ENCODE data around the gene RYR3. TPM values are rescaled to one million over a fixed set of nuclear protein-coding genes. Genes with fewer than 3 reads are reported as not detected.

The RYR3 gene
- total and polyA plus RNA-seq, 2 donors, result 1.4 to 10.4 TPM

DNA sequence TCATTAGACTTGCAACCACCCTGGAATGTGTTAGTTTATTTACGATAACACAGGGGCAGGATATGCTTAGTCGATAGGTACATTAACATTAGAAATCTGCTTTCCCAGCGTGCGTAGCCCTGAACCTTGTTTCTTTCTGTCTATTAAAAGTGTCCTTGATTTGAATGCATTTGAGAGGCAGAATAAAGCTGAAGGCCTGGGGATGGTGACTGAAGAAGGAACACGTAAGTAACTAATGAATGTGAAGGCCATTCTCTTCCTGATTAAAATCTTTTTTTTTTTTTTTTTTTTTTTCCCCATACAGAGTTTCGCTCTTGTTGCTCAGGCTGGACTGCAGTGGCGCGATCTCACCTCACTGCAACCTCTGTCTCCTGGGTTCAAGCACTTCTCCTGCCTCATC lies 514.7 kb downstream of the RYR3 start:
- no peak for DNase-seq (ENCODE audit: low read depth in 6 of 9, low spot score in 9 of 9)
- H3K36me3 ChIP-seq (ENCODE audit: control insufficient read depth in 2 of 2, insufficient read depth in 2 of 2, low read length in 1 of 2), result no peaks in the 10 kb centered on the region
- H3K4me1 ChIP-seq (ENCODE audit: control insufficient read depth in 2 of 2, insufficient read depth in 2 of 2, low read length in 2 of 2), result no peaks in the 10 kb centered on the region
- no peaks in the 10 kb centered on the region for H3K27me3 ChIP-seq (ENCODE audit: control insufficient read depth in 2 of 2, insufficient read depth in 1 of 2, low read length in 1 of 2)
- H3K9me3 ChIP-seq (ENCODE audit: control insufficient read depth in 2 of 2, insufficient read depth in 1 of 2, low read length in 1 of 2), result no peaks in the 10 kb centered on the region
- H3K4me3 ChIP-seq (ENCODE audit: low read length in 2 of 2), result no peak overlapping the region
- WGBS, result 96% methylated on average over 8 of the region's 8 CpGs
- no peak overlapping the region for H3K27ac ChIP-seq (ENCODE audit: low read depth in 1 of 2, low read length in 1 of 2)

DNA sequence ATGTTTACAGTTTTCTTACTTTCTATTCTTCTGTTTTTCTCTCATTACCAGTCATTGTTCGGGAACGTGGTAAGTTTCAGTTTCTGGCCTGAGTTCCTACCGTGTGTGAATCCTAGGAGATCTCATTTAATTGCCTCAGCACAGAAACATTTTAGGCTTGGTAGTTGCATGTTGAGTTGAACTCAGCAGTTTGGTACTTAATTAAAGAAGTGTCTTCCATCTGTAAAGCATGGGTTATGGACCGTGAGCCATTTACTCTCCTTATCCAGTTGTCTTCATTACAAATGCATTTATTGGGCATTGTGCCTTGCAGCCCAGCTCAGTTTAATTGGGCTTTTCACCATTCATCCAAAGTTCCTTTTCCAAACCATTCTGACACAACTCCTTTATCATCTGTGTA lies 515.4 kb downstream of the RYR3 start:
- H3K27ac ChIP-seq (ENCODE audit: low read depth in 1 of 2, low read length in 1 of 2), result no peak overlapping the region
- no peaks in the 10 kb centered on the region for H3K4me1 ChIP-seq (ENCODE audit: control insufficient read depth in 2 of 2, insufficient read depth in 2 of 2, low read length in 2 of 2)
- H3K36me3 ChIP-seq (ENCODE audit: control insufficient read depth in 2 of 2, insufficient read depth in 2 of 2, low read length in 1 of 2), result no peaks in the 10 kb centered on the region
- 95% methylated on average over 4 of the region's 4 CpGs for WGBS
- no peaks in the 10 kb centered on the region for H3K27me3 ChIP-seq (ENCODE audit: control insufficient read depth in 2 of 2, insufficient read depth in 1 of 2, low read length in 1 of 2)
- DNase-seq (ENCODE audit: low read depth in 6 of 9, low spot score in 9 of 9), result no peak
- no peak overlapping the region for H3K4me3 ChIP-seq (ENCODE audit: low read length in 2 of 2)
- no peaks in the 10 kb centered on the region for H3K9me3 ChIP-seq (ENCODE audit: control insufficient read depth in 2 of 2, insufficient read depth in 1 of 2, low read length in 1 of 2)

GRCh38 chr15:33830351-33830750 lies 519.6 kb downstream of the RYR3 start:
- Histone ChIP-seq H3K9me3 (ENCODE audit: control insufficient read depth in 2 of 2, insufficient read depth in 1 of 2, low read length in 1 of 2) (no peaks in the 10 kb centered on the region), H3K36me3 (ENCODE audit: control insufficient read depth in 2 of 2, insufficient read depth in 2 of 2, low read length in 1 of 2) (no peaks in the 10 kb centered on the region), H3K4me1 (ENCODE audit: control insufficient read depth in 2 of 2, insufficient read depth in 2 of 2, low read length in 2 of 2) (no peaks in the 10 kb centered on the region), H3K4me3 (ENCODE audit: low read length in 2 of 2) (no peak overlapping the region), H3K27ac (ENCODE audit: low read depth in 1 of 2, low read length in 1 of 2) (no peak overlapping the region), H3K27me3 (ENCODE audit: control insufficient read depth in 2 of 2, insufficient read depth in 1 of 2, low read length in 1 of 2) (no peaks in the 10 kb centered on the region)
- DNase-seq (ENCODE audit: low read depth in 6 of 9, low spot score in 9 of 9), result no peak
- WGBS, result 90% methylated on average over 4 of the region's 4 CpGs

DNA sequence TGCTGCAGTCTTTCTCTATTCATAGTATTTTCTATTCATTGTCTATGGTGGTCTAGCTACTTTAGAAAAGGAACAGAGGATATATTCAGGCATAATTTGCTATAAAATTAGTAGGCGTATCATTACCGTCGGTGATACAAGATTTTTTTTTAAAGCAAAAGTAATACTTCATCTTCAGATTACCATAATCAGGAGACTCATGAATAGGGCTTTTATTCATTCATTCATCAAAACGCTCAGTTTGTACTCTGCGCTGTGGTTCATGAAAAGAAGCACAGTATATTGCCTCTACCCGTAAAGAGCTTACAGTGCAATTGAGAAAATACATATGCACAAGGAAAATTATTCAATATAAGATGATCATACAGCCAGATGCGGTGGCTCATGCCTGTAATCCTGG lies 520.9 kb downstream of the RYR3 start:
- H3K9me3 ChIP-seq (ENCODE audit: control insufficient read depth in 2 of 2, insufficient read depth in 1 of 2, low read length in 1 of 2), result no peaks in the 10 kb centered on the region
- WGBS, result 92% methylated on average over 7 of the region's 7 CpGs
- H3K36me3 ChIP-seq (ENCODE audit: control insufficient read depth in 2 of 2, insufficient read depth in 2 of 2, low read length in 1 of 2), result no peaks in the 10 kb centered on the region
- no peak overlapping the region for H3K27ac ChIP-seq (ENCODE audit: low read depth in 1 of 2, low read length in 1 of 2)
- DNase-seq (ENCODE audit: low read depth in 6 of 9, low spot score in 9 of 9), result no peak
- H3K27me3 ChIP-seq (ENCODE audit: control insufficient read depth in 2 of 2, insufficient read depth in 1 of 2, low read length in 1 of 2), result no peaks in the 10 kb centered on the region
- H3K4me3 ChIP-seq (ENCODE audit: low read length in 2 of 2), result no peak overlapping the region
- no peaks in the 10 kb centered on the region for H3K4me1 ChIP-seq (ENCODE audit: control insufficient read depth in 2 of 2, insufficient read depth in 2 of 2, low read length in 2 of 2)

DNA sequence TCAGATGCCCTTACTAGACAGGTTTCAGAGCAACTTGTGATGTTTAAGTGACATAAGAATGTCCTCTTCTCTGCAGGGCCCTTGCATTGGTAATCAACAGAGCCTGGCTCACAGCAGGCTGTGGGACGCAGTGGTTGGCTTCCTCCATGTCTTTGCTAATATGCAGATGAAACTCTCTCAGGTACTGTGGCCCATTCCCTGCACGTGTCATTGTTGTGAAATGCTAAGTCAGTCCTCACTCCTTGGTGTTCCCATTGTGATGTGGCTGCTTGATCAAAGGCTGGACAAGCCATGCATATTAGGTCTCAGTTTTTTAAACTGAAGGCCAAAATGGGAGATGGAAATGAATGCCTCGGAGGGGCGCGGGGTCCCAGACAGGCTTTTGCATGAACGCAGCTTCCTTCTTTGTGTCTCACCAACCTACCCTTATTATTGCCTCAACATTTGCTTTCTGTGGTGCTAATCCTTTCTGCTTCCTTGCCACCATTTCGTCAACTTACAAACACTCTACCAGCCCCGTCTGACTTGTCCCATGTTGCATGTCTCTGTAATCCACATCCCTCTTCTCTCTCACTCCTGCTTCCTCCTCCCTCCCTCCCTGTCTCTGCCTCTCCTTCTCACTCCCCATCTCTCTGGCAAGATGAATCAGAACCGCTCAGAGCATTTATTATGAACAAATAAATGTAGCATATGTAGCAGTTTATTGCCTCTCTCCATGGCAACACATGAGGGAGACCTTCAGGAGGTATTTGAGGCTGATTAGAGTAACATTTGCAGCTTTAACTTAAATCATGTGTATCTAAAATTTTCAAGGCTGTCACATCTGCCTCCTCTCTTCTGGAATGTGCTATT lies 524.4 kb downstream of the RYR3 start:
- 70% methylated on average over 9 of the region's 9 CpGs for WGBS
- no peaks in the 10 kb centered on the region for H3K4me1 ChIP-seq (ENCODE audit: control insufficient read depth in 2 of 2, insufficient read depth in 2 of 2, low read length in 2 of 2)
- DNase-seq (ENCODE audit: low read depth in 6 of 9, low spot score in 9 of 9), result no peak
- no peaks in the 10 kb centered on the region for H3K9me3 ChIP-seq (ENCODE audit: control insufficient read depth in 2 of 2, insufficient read depth in 1 of 2, low read length in 1 of 2)
- no peaks in the 10 kb centered on the region for H3K27me3 ChIP-seq (ENCODE audit: control insufficient read depth in 2 of 2, insufficient read depth in 1 of 2, low read length in 1 of 2)
- H3K36me3 ChIP-seq (ENCODE audit: control insufficient read depth in 2 of 2, insufficient read depth in 2 of 2, low read length in 1 of 2), result no peaks in the 10 kb centered on the region
- H3K4me3 ChIP-seq (ENCODE audit: low read length in 2 of 2), result no peak overlapping the region
- H3K27ac ChIP-seq (ENCODE audit: low read depth in 1 of 2, low read length in 1 of 2), result no peak overlapping the region

DNA sequence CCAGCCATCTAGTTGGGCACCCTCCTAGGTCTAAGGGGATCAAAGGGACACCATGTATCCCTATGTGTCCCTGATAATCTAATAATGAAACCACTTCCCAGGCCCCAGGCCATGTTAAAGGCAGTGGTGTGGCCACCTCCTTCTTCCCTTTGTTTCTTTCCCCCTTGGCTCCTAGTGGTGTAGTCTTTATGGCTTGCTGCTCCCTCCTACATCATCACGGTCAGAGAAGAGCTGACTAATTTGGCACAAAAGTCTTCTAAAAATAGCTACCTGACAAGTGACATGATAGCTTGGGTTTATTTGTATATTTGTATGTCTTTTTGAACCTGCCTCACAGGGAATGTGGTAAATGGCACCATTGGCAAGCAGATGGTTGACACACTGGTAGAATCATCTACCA lies 526.5 kb downstream of the RYR3 start:
- H3K4me1 ChIP-seq (ENCODE audit: control insufficient read depth in 2 of 2, insufficient read depth in 2 of 2, low read length in 2 of 2), result no peaks in the 10 kb centered on the region
- no peak overlapping the region for H3K27ac ChIP-seq (ENCODE audit: low read depth in 1 of 2, low read length in 1 of 2)
- no peak for DNase-seq (ENCODE audit: low read depth in 6 of 9, low spot score in 9 of 9)
- no peaks in the 10 kb centered on the region for H3K27me3 ChIP-seq (ENCODE audit: control insufficient read depth in 2 of 2, insufficient read depth in 1 of 2, low read length in 1 of 2)
- 94% methylated on average over 1 of the region's 1 CpG for WGBS
- H3K4me3 ChIP-seq (ENCODE audit: low read length in 2 of 2), result no peak overlapping the region
- H3K36me3 ChIP-seq (ENCODE audit: control insufficient read depth in 2 of 2, insufficient read depth in 2 of 2, low read length in 1 of 2), result no peaks in the 10 kb centered on the region
- H3K9me3 ChIP-seq (ENCODE audit: control insufficient read depth in 2 of 2, insufficient read depth in 1 of 2, low read length in 1 of 2), result no peaks in the 10 kb centered on the region

- Histone ChIP-seq H3K36me3 (ENCODE audit: control insufficient read depth in 2 of 2, insufficient read depth in 2 of 2, low read length in 1 of 2) (no peaks in the 10 kb centered on the region), H3K4me3 (ENCODE audit: low read length in 2 of 2) (no peak overlapping the region), H3K27me3 (ENCODE audit: control insufficient read depth in 2 of 2, insufficient read depth in 1 of 2, low read length in 1 of 2) (no peaks in the 10 kb centered on the region), H3K4me1 (ENCODE audit: control insufficient read depth in 2 of 2, insufficient read depth in 2 of 2, low read length in 2 of 2) (no peaks in the 10 kb centered on the region), H3K9me3 (ENCODE audit: control insufficient read depth in 2 of 2, insufficient read depth in 1 of 2, low read length in 1 of 2) (no peaks in the 10 kb centered on the region), H3K27ac (ENCODE audit: low read depth in 1 of 2, low read length in 1 of 2) (no peak overlapping the region)
- 98% methylated on average over 2 of the region's 2 CpGs for WGBS
- DNase-seq (ENCODE audit: low read depth in 6 of 9, low spot score in 9 of 9), result no peak
Observed at GRCh38 chr15:33839540-33839939, 528.8 kb downstream of the RYR3 start.

DNA sequence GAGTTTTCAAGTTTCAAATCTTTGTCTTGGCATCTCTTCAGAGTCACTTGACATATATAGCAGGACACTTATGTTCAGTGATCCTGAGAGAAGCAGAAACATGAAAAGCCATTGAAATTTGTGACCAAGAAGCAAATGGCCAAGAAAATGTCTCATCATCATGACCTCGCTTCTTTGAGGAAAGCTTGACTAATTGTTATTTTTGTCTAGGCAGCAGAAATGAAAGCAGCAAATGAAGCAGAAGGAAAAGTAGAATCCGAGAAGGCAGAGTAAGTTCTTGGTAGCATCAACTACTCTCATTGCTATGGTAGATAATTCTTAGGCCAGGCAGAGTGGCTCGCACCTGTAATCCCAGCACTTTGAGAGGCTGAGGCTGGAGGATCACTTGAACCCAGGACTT lies 529.8 kb downstream of the RYR3 start:
- Histone ChIP-seq H3K4me3 (ENCODE audit: low read length in 2 of 2) (no peak overlapping the region), H3K4me1 (ENCODE audit: control insufficient read depth in 2 of 2, insufficient read depth in 2 of 2, low read length in 2 of 2) (no peaks in the 10 kb centered on the region), H3K9me3 (ENCODE audit: control insufficient read depth in 2 of 2, insufficient read depth in 1 of 2, low read length in 1 of 2) (no peaks in the 10 kb centered on the region), H3K27me3 (ENCODE audit: control insufficient read depth in 2 of 2, insufficient read depth in 1 of 2, low read length in 1 of 2) (no peaks in the 10 kb centered on the region), H3K36me3 (ENCODE audit: control insufficient read depth in 2 of 2, insufficient read depth in 2 of 2, low read length in 1 of 2) (no peaks in the 10 kb centered on the region), H3K27ac (ENCODE audit: low read depth in 1 of 2, low read length in 1 of 2) (no peak overlapping the region)
- 95% methylated on average over 3 of the region's 3 CpGs for WGBS
- DNase-seq (ENCODE audit: low read depth in 6 of 9, low spot score in 9 of 9), result no peak

- Histone ChIP-seq H3K36me3 (ENCODE audit: control insufficient read depth in 2 of 2, insufficient read depth in 2 of 2, low read length in 1 of 2) (no peaks in the 10 kb centered on the region), H3K9me3 (ENCODE audit: control insufficient read depth in 2 of 2, insufficient read depth in 1 of 2, low read length in 1 of 2) (no peaks in the 10 kb centered on the region), H3K27ac (ENCODE audit: low read depth in 1 of 2, low read length in 1 of 2) (no peak overlapping the region), H3K4me1 (ENCODE audit: control insufficient read depth in 2 of 2, insufficient read depth in 2 of 2, low read length in 2 of 2) (no peaks in the 10 kb centered on the region), H3K27me3 (ENCODE audit: control insufficient read depth in 2 of 2, insufficient read depth in 1 of 2, low read length in 1 of 2) (no peaks in the 10 kb centered on the region), H3K4me3 (ENCODE audit: low read length in 2 of 2) (no peak overlapping the region)
- no peak for DNase-seq (ENCODE audit: low read depth in 6 of 9, low spot score in 9 of 9)
- 86% methylated on average over 4 of the region's 4 CpGs for WGBS
Observed at GRCh38 chr15:33844186-33844585, 533.4 kb downstream of the RYR3 start.
